Esophagus muscularis mucosa (tissue), 4 donors: ENCODE measurements around the gene CCDC174. TPM values are rescaled to one million over a fixed set of nuclear protein-coding genes. Genes with fewer than 3 reads are reported as not detected.

Experiments used
- DNase-seq: peaks from one replicate; pipeline ENCODE4 v3.0.0-alpha.2; 2017; ENCODE audit errors: extremely low spot score
- H3K27ac ChIP-seq, 4 donors: fragments of 200-600 bp; sonication (generic); replicated peaks in 1 of 4; 1 replicate in 3 of 4; 2 replicates in 1 of 4; pipeline ENCODE4 v1.5.1; 2016 to 2019; ENCODE audit warnings: mild to moderate bottlenecking in 1 of 4
- H3K27me3 ChIP-seq, 4 donors: fragments of 200-600 bp; sonication (generic); one replicate each; pipeline versions ENCODE4 v1.5.1 to v1.6.0; 2016 to 2019
- H3K36me3 ChIP-seq, 4 donors: fragments of 200-600 bp; sonication (generic); one replicate each; pipeline ENCODE4 v1.5.1; 2016 to 2019
- H3K4me1 ChIP-seq, 4 donors: fragments of 200-600 bp; sonication (generic); one replicate each; pipeline ENCODE4 v1.5.1; 2016 to 2019
- H3K4me3 ChIP-seq, 4 donors: fragments of 200-600 bp; sonication (generic); 1 replicate in 2 of 4; 2 replicates in 2 of 4; pipeline ENCODE4 v1.5.1; 2016 to 2019; ENCODE audit warnings: mild to moderate bottlenecking in 4 of 4, moderate library complexity in 1 of 4
- H3K9me3 ChIP-seq, 4 donors: fragments of 200-600 bp; sonication (generic); 1 replicate in 3 of 4; 2 replicates in 1 of 4; pipeline ENCODE4 v1.5.1; 2016 to 2019
- CTCF ChIP-seq, 3 experiments: fragments of 200-600 bp in 2 of 3; fragments of 450-650 bp in 1 of 3; sonication (generic) in 2 of 3; IDR thresholded peaks; one replicate each; pipeline ENCODE4 v1.5.1; 2017 to 2019; ENCODE audit warnings: antibody characterized with exemption in 3 of 3, mild to moderate bottlenecking in 2 of 3, moderate library complexity in 1 of 3
- EP300 ChIP-seq: sonication (generic); formaldehyde crosslinking; IDR thresholded peaks from one replicate; pipeline ENCODE4 v1.6.1; 2017; ENCODE audit warnings: antibody characterized with exemption
- POLR2A ChIP-seq: fragments of 450-650 bp; IDR thresholded peaks from one replicate; pipeline ENCODE4 v1.6.1; 2017; ENCODE audit warnings: antibody characterized with exemption, moderate library complexity, mild to moderate bottlenecking, low read depth
- POLR2AphosphoS5 ChIP-seq, 2 donors: sonication (generic); formaldehyde crosslinking; IDR thresholded peaks; one replicate each; pipeline ENCODE4 v1.6.1; 2017; ENCODE audit warnings: antibody characterized with exemption in 2 of 2
- WGBS: methylation state at CpG from one replicate; pipeline ENCODE4 v1.1.5; 2018; 5-methylcytosine and 5-hydroxymethylcytosine counted together
- intact Hi-C: fragments of 100-400 bp; cut with DNase I; formaldehyde crosslinking; loops from one replicate; pipeline ENCODE4 v1.15.1; 2023
- total RNA-seq, 4 donors: library from RNA; depleted of rRNA; stranded (reverse); fragments of >200 nt; gene quantifications; one replicate each; pipeline versions ENCODE4 v1.1.0 to v1.2.1, GENCODE V29; 2016

Gene CCDC174
- total RNA-seq, 4 donors from 2014 or later = 10.8 to 17.0 (median 13.5) TPM

DNA sequence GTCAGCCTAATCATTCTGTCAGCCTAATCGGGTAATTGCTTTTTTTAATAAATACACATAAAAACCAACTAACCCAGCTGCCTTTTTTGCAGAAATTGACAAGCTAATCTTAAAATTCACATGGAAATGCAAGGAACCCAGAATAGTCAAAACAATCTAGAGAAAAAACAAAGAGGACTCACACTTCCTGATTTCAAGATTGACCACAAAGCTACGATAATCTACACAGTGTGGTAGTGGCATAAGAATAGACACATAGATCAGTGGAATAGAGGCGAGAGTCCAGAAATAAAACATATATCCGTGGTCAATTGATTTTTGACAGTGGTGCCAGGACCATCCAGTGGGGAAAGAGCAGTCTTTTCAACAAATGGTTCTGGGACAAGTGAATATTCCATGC is 21.0 kb downstream of the CCDC174 start:
- WGBS = 76% methylated on average over 4 of the region's 4 CpGs
- intact Hi-C loops = loop anchor here (5.0 kb wide), 2 partner anchors 105 to 250 kb away; no protein-coding TSS in a partner anchor
- H3K27me3 ChIP-seq = no peaks in the 10 kb centered on the region
- H3K27ac ChIP-seq = no peak overlapping the region
- no peaks in the 10 kb centered on the region for H3K4me1 ChIP-seq
- DNase-seq = no peak
- H3K9me3 ChIP-seq = no peaks in the 10 kb centered on the region
- H3K4me3 ChIP-seq = no peak overlapping the region
- TF ChIP-seq POLR2A (no peak), POLR2AphosphoS5 (IDR thresholded peaks at IDR 0.05) (no peak), CTCF (IDR thresholded peaks at IDR 0.05) (no peak), EP300 (no peak)
- H3K36me3 ChIP-seq = peaks cover 46 to 58% (median 54%) of the 10 kb centered on the region in 4 donors

DNA sequence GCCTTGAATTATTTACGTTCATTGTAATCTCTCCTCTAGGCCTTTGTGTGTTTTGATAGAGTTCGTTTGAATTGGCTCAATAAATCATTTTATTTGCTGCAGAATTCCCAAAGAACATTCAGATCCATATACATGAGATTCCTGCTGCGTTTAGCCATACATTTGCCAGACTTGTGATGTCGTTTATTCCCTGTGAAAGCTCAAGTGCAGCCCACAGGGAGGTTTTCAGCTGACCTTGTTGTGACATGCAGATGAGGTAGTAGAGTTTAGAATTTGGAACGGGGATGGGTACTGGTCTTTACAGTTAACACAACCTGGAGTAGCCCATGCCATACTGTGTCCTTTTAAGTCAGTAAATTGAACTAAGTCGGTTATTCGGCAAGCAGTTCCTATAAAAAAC is 23.3 kb downstream of the CCDC174 start, which contains the start of gene C3orf20:
TSS of gene C3orf20 (plus strand) at position 301 of the 400 bp plus-strand sequence. CDS start 7,573 bp downstream, outside the sequence.
- WGBS = 62% methylated on average over 7 of the region's 7 CpGs
- Histone ChIP-seq H3K4me1 (no peaks in the 10 kb centered on the region), H3K36me3 (peaks cover 24 to 35% (median 31%) of the 10 kb centered on the region in 4 donors), H3K27ac (no peak within 1 kb of the TSS), H3K9me3 (no peaks in the 10 kb centered on the region), H3K27me3 (no peaks in the 10 kb centered on the region), H3K4me3 (no peak within 1 kb of the TSS)
- no peak for DNase-seq
- TF ChIP-seq POLR2AphosphoS5 (IDR thresholded peaks at IDR 0.05) (no peak), CTCF (IDR thresholded peaks at IDR 0.05) (no peak), POLR2A (no peak), EP300 (no peak)
- intact Hi-C loops = loop anchor here (5.0 kb wide), 2 partner anchors 102 to 247 kb away; no protein-coding TSS in a partner anchor

GRCh38 chr3:14676881-14677280 is 25.3 kb downstream of the CCDC174 start:
- Histone ChIP-seq H3K36me3 (peaks cover 3 to 15% (median 11%) of the 10 kb centered on the region in 4 donors), H3K27ac (no peak overlapping the region), H3K9me3 (no peaks in the 10 kb centered on the region), H3K4me3 (no peak overlapping the region), H3K4me1 (no peaks in the 10 kb centered on the region), H3K27me3 (no peaks in the 10 kb centered on the region)
- TF ChIP-seq POLR2A (no peak), POLR2AphosphoS5 (IDR thresholded peaks at IDR 0.05) (no peak), CTCF (IDR thresholded peaks at IDR 0.05) (no peak), EP300 (no peak)
- intact Hi-C loops = no loop called here
- no peak for DNase-seq
- WGBS = 76% methylated on average over 4 of the region's 4 CpGs

DNA sequence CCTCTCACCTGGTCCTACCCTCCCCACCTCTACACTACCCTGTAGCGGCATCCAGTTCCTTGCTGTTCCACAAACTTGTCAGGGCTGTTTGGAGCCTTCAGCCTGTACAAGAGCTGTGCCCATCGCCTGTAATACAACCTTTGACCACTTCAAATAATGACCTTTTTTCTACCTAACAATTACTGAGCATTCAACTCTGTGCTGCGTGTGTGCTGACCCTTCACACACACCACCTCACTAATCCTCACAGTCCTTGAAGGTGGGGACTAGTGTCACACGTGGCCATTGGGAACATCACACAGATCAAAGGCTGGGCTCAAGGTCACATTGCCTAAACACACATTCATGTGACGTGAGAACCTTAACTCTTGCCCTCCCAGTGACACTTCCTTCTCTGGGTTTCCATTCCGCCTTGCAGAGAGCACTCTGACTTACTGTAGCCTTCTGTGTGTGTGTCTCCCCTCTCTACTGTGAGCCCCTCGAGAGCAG is 26.5 kb downstream of the CCDC174 start:
- Histone ChIP-seq H3K27ac (no peak overlapping the region), H3K4me3 (no peak overlapping the region), H3K4me1 (no peaks in the 10 kb centered on the region), H3K27me3 (no peaks in the 10 kb centered on the region), H3K9me3 (no peaks in the 10 kb centered on the region), H3K36me3 (peaks cover 0 to 4% (median 0%) of the 10 kb centered on the region in 4 donors)
- intact Hi-C loops = no loop called here
- DNase-seq = no peak
- WGBS = 78% methylated on average over 7 of the region's 7 CpGs
- TF ChIP-seq CTCF (IDR thresholded peaks at IDR 0.05) = no peak
- no peak for TF ChIP-seq POLR2A

DNA sequence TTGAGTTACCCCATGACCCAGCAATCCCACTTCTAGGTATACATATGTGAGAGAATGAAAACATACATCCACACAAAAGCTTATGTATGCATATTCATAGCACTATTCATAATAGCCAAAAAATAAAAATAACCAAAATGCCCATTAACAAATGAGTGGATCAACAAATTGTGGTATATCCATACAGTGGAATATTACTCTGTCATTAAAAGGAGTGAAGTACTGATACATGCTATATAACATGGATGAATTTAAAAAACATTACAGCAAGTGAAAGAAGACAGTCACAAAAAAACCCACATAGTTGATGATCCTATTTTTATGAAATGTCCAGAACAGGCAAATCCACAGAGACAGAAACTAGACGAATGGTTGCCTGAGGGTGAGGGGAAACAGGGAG is 28.6 kb downstream of the CCDC174 start:
- peaks cover 0 to 4% (median 0%) of the 10 kb centered on the region in 4 donors for H3K36me3 ChIP-seq
- no peaks in the 10 kb centered on the region for H3K9me3 ChIP-seq
- WGBS = 94% methylated on average over 1 of the region's 1 CpG
- no peaks in the 10 kb centered on the region for H3K4me1 ChIP-seq
- TF ChIP-seq EP300 (no peak), POLR2AphosphoS5 (IDR thresholded peaks at IDR 0.05) (no peak), POLR2A (no peak), CTCF (IDR thresholded peaks at IDR 0.05) (no peak)
- no peaks in the 10 kb centered on the region for H3K27me3 ChIP-seq
- DNase-seq = no peak
- no peak overlapping the region for H3K4me3 ChIP-seq
- no peak overlapping the region for H3K27ac ChIP-seq
- intact Hi-C loops = no loop called here
